Calu3 (cell line): ENCODE data around the gene DDR2. TPM values are rescaled to one million over a fixed set of nuclear protein-coding genes. Genes with fewer than 3 reads are reported as not detected.

Experiments
- BruUV-seq: library from RNA; stranded (reverse); fragments of 400-500 nt; replicated peaks from 2 replicates; lab custom pipeline; 2021; lab: Mats Ljungman, UMichigan
- CTCF ChIA-PET: fragments of 300-600 bp; sonication (Branson Sonifier 250); formaldehyde crosslinking; loops from one replicate; lab custom pipeline; 2022; ENCODE audit warnings: antibody characterized with exemption; lab: Charles Lee
- DNase-seq: peaks from one replicate; pipeline ENCODE4 v3.0.0; 2022
- H3K27ac Mint-ChIP-seq: one replicate; pipeline ENCODE4 v1.8.0; 2022; ENCODE audit warnings: mixed read lengths; ENCODE audit not compliant: unreplicated experiment
- H3K27me3 Mint-ChIP-seq: one replicate; pipeline ENCODE4 v1.8.0; 2022; ENCODE audit warnings: mixed read lengths; ENCODE audit not compliant: unreplicated experiment
- H3K36me3 Mint-ChIP-seq: one replicate; pipeline ENCODE4 v1.8.0; 2022; ENCODE audit warnings: mild to moderate bottlenecking, moderate library complexity, mixed read lengths; ENCODE audit not compliant: insufficient read depth, unreplicated experiment
- H3K4me1 Mint-ChIP-seq: one replicate; pipeline ENCODE4 v1.8.0; 2022; ENCODE audit warnings: mild to moderate bottlenecking, low read depth, mixed read lengths; ENCODE audit not compliant: unreplicated experiment
- H3K4me3 Mint-ChIP-seq: one replicate; pipeline ENCODE4 v1.8.0; 2022; ENCODE audit warnings: mild to moderate bottlenecking, low read depth, moderate library complexity, mixed read lengths; ENCODE audit not compliant: unreplicated experiment
- H3K9me3 Mint-ChIP-seq: one replicate; pipeline ENCODE4 v1.8.0; 2022; ENCODE audit warnings: low read depth, mixed read lengths; ENCODE audit not compliant: unreplicated experiment
- intact Hi-C: fragments of 100-400 bp; cut with micrococcal nuclease; formaldehyde crosslinking; loops from one replicate; pipeline ENCODE4 v1.10.0; 2022; ENCODE audit not compliant: unreplicated experiment
- total RNA-seq: library from RNA; stranded (reverse); gene quantifications from 2 replicates; pipeline ENCODE4 v1.2.3, GENCODE V29; 2022
- TF ChIP-seq, protein P1 (sequence below): fragments of 200-600 bp; IDR thresholded peaks from one replicate; pipeline ENCODE4 v1.8.0; 2022; ENCODE audit warnings: antibody characterized with exemption; ENCODE audit not compliant: unreplicated experiment

Gene DDR2
- total RNA-seq, 1 experiment from 2014 or later = 0.80 TPM

- CTCF ChIA-PET = no interaction called here
- Mint-ChIP-seq H3K4me3 (no peak overlapping the region), H3K27ac (no peak overlapping the region), H3K27me3 (no peaks in the 10 kb centered on the region), H3K9me3 (no peaks in the 10 kb centered on the region), H3K36me3 (no peaks in the 10 kb centered on the region), H3K4me1 (no peaks in the 10 kb centered on the region)
- intact Hi-C loops = no loop called here
- TF ChIP-seq, protein P1, sequence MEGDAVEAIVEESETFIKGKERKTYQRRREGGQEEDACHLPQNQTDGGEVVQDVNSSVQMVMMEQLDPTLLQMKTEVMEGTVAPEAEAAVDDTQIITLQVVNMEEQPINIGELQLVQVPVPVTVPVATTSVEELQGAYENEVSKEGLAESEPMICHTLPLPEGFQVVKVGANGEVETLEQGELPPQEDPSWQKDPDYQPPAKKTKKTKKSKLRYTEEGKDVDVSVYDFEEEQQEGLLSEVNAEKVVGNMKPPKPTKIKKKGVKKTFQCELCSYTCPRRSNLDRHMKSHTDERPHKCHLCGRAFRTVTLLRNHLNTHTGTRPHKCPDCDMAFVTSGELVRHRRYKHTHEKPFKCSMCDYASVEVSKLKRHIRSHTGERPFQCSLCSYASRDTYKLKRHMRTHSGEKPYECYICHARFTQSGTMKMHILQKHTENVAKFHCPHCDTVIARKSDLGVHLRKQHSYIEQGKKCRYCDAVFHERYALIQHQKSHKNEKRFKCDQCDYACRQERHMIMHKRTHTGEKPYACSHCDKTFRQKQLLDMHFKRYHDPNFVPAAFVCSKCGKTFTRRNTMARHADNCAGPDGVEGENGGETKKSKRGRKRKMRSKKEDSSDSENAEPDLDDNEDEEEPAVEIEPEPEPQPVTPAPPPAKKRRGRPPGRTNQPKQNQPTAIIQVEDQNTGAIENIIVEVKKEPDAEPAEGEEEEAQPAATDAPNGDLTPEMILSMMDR = no peak
- no peak for DNase-seq
- BruUV-seq = no TSS peak
Observed at GRCh38 chr1:162706606-162707005, 74.3 kb downstream of the DDR2 start.

- Mint-ChIP-seq H3K27me3 (no peaks in the 10 kb centered on the region), H3K27ac (no peak overlapping the region), H3K4me1 (no peaks in the 10 kb centered on the region), H3K9me3 (no peaks in the 10 kb centered on the region), H3K36me3 (no peaks in the 10 kb centered on the region), H3K4me3 (no peak overlapping the region)
- CTCF ChIA-PET = no interaction called here
- TF ChIP-seq, protein P1 = no peak
- intact Hi-C loops = no loop called here
- no peak for DNase-seq
- no TSS peak for BruUV-seq
Observed at GRCh38 chr1:162708286-162708685, 76.0 kb downstream of the DDR2 start.

GRCh38 chr1:162709132-162709860, 77.0 kb downstream of the DDR2 start:
- Mint-ChIP-seq H3K27ac (no peak overlapping the region), H3K4me1 (no peaks in the 10 kb centered on the region), H3K36me3 (no peaks in the 10 kb centered on the region), H3K9me3 (no peaks in the 10 kb centered on the region), H3K4me3 (no peak overlapping the region), H3K27me3 (no peaks in the 10 kb centered on the region)
- CTCF ChIA-PET = no interaction called here
- TF ChIP-seq, protein P1 = no peak
- intact Hi-C loops = no loop called here
- BruUV-seq = no TSS peak
- DNase-seq = no peak

DNA sequence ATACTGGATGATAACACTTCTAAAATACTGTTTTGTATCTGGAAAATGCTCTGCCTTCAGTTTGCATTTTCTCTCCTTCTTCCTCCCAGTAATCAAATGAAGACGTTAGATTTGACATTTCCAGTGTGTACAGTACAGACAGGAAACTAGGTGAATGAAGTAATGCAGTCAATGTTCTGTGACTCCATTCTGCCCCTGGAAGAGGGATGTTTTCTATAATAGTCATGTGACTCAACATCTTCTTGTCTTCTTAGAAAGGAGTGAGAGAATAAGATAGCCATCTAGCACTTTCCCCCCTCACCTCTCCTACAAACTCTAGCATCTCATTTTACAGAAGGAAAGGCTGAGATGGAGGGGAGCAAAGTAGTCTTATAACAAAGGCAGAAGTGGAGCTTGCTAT, 77.6 kb downstream of the DDR2 start:
- BruUV-seq = no TSS peak
- Mint-ChIP-seq H3K4me1 (no peaks in the 10 kb centered on the region), H3K27ac (no peak overlapping the region)

More for the DNA sequence above, 77.6 kb downstream of the DDR2 start:
- CTCF ChIA-PET = interaction anchor here (1.4 kb wide), 1 partner anchor 171 kb away, joined by 4 read pairs; no protein-coding TSS in a partner anchor
- Mint-ChIP-seq H3K27me3 (no peaks in the 10 kb centered on the region), H3K4me3 (no peak overlapping the region), H3K36me3 (no peaks in the 10 kb centered on the region), H3K9me3 (no peaks in the 10 kb centered on the region)
- no peak for DNase-seq
- TF ChIP-seq, protein P1 = no peak
- intact Hi-C loops = no loop called here
